NCI-H2107 (cell line): ENCODE measurements around the gene KCTD15.

ENCODE experiments used
- DNase-seq: peaks from one replicate; lab custom pipeline; 2025; lab: John Stamatoyannopoulos, UW

The KCTD15 gene

DNA sequence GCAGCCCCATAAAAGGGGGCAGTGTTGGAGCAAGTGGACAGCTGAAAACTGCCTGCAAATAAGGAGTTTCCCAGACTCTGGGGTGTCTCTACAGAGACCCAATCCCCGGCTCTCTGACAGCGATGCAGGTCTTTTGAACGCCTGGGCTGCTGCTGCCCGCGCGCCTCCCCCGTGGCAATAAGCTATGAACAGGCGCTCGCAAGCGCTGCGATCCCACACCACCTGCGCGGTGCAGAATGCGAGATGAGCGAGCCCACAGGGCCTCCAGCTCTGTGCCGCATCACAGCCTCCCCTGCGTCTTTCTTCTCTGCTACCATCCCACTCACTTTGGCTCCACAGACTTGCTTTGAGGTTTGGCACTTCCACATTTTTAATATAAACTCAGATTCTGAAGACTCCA is 62.3 kb downstream of the KCTD15 start:
- no peak for DNase-seq

- DNase-seq = no peak
Measured at GRCh38 chr19:33860312-33861090, 63.8 kb downstream of the KCTD15 start.

DNA sequence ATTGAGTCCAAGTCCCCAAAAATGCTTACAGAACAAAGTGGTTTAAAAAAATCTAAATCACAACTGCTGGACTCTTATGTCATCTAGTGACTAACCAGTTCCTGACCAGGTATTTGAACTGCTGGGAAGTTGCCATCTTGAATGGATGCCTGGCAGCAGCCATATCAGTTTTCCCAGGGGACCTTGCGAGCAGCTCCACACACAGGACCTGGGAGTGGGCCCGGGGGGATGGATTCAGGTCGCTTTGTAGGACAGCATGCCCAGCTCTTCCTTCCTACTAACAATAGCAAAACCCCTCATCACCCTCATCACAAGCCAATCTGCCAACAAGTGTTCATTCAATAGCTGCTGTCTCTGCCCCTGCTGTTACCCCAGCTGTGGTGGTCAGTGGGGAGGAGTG is 65.3 kb downstream of the KCTD15 start:
- no peak for DNase-seq

GRCh38 chr19:33862981-33863380 is 66.3 kb downstream of the KCTD15 start:
- DNase-seq = no peak

- DNase-seq = no peak
Measured at GRCh38 chr19:33863436-33863835, 66.8 kb downstream of the KCTD15 start.

DNA sequence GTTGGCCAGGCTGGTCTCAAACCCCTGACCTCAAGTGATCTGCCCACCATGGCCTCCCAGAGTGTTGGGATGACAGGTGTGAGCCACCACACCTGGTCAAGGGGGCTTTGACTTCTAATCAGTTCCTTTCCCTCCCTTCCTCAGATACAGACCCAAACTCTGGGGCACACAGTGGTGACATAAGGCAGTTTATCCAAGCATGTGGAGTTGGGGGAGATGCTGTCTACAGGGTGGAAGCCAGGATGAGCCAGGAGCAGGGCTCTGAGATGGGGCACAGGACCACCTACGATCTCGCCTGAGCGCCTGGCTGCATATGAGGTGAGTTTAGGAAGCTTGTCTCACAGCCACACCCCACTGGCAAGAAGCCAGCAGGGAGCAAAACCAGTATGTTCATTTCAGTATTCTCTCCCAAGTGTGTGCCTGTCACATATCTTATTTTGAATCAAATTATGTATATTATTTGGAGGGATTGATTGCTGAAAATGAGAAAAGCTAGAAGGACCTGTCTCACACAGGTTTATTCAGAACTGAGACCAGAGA is 67.7 kb downstream of the KCTD15 start:
- DNase-seq = no peak

GRCh38 chr19:33865306-33865705 is 68.6 kb downstream of the KCTD15 start:
- DNase-seq = no peak
